GM21390 (cell line): ENCODE results near the gene CMTM1.
"Not testable (repeated sequence)": the region's sequence is repeated elsewhere in the genome, so short reads cannot be mapped to it uniquely, and the experiment has no call there.

Source experiments
- ATAC-seq: cut with Tn5 transposase; IDR thresholded peaks from one replicate; pipeline ENCODE4 v1.9.1; 2021; ENCODE audit not compliant: unreplicated experiment

CMTM1 gene

GRCh38 chr16:66561381-66562080, 4.7 kb upstream of the CMTM1 start:
- ATAC-seq: no peak

- no peak for ATAC-seq
These were observed 3.8 kb upstream of the CMTM1 start for GRCh38 chr16:66562409-66562808.

GRCh38 chr16:66562986-66563385, 3.3 kb upstream of the CMTM1 start:
- no peak for ATAC-seq

GRCh38 chr16:66563574-66564334, 2.5 kb upstream of the CMTM1 start:
- no peak for ATAC-seq

GRCh38 chr16:66567270-66567669, 1.0 kb downstream of the CMTM1 start:
- not testable (repeated sequence) for ATAC-seq

GRCh38 chr16:66568355-66568754, 2.1 kb downstream of the CMTM1 start:
- no peak for ATAC-seq

- ATAC-seq: no peak
These were observed 2.9 kb downstream of the CMTM1 start for GRCh38 chr16:66569131-66569530.

- ATAC-seq: no peak
These were observed 3.7 kb downstream of the CMTM1 start for GRCh38 chr16:66569827-66570405.

- no peak for ATAC-seq
These were observed 6.1 kb downstream of the CMTM1 start for GRCh38 chr16:66572356-66572755.

GRCh38 chr16:66574081-66574480, 7.8 kb downstream of the CMTM1 start:
- ATAC-seq: no peak

GRCh38 chr16:66574531-66574930, 8.3 kb downstream of the CMTM1 start:
- no peak for ATAC-seq

GRCh38 chr16:66575060-66575459, 8.8 kb downstream of the CMTM1 start:
- no peak for ATAC-seq

- no peak for ATAC-seq
These were observed 10.1 kb downstream of the CMTM1 start for GRCh38 chr16:66576296-66576695.

- no peak for ATAC-seq
These were observed 12.7 kb downstream of the CMTM1 start, which contains the start of gene CMTM2 for GRCh38 chr16:66578651-66579531. Gene CMTM2, plus strand, starts transcription at chr16:66579463. Its CDS starts 145 bp downstream, at chr16:66579608.

GRCh38 chr16:66580605-66581209, 14.5 kb downstream of the CMTM1 start:
- ATAC-seq: no peak

GRCh38 chr16:66581246-66581952, 15.2 kb downstream of the CMTM1 start:
- ATAC-seq: no peak

- no peak for ATAC-seq
These were observed 19.4 kb downstream of the CMTM1 start for GRCh38 chr16:66585481-66586239.

- ATAC-seq: no peak
These were observed 21.8 kb downstream of the CMTM1 start for GRCh38 chr16:66587881-66588600.
